ENCODE data around the gene HACE1.

HACE1 gene

GRCh38 chr6:104679971-104680370, 179.7 kb downstream of the HACE1 start:
- ChIA-PET CTCF (no interaction called here), POLR2A (no interaction called here)
- TF ChIP-seq CTCF (IDR thresholded peaks at IDR 0.05; ENCODE audit: insufficient read depth, low read length, missing control alignments), result no peak
- DNase-seq (ENCODE audit: low read depth, low spot score), result no peak
- H3K4me3 ChIP-seq (ENCODE audit: low read depth, low read length), result no peak overlapping the region

Data from AG04449 (cell line).